PFSK-1 (cell line): ENCODE data around the gene AQP1.

Experiments used
- FOXP2 ChIP-seq: optimal IDR thresholded peaks from 2 replicates; pipeline ENCODE3; 2011; ENCODE audit warnings: borderline replicate concordance, control low read depth, inconsistent platforms; ENCODE audit not compliant: insufficient read depth; ENCODE audit errors: extremely low read length, extremely low read depth
- POLR2AphosphoS5 ChIP-seq: IDR thresholded peaks from 2 replicates; pipeline ENCODE4 v1.6.1; 2012; ENCODE audit warnings: low read depth, mild to moderate bottlenecking, control low read depth, low read length, moderate library complexity
- SIN3A ChIP-seq: IDR thresholded peaks from 2 replicates; pipeline ENCODE4 v1.6.1; 2012; ENCODE audit warnings: mild to moderate bottlenecking, low read length, moderate library complexity, borderline replicate concordance; ENCODE audit not compliant: insufficient read depth
- TAF1 ChIP-seq: IDR thresholded peaks from 2 replicates; pipeline ENCODE4 v1.6.1; 2012; ENCODE audit warnings: low read length, control low read depth, borderline replicate concordance; ENCODE audit not compliant: insufficient read depth
- TF ChIP-seq, protein P1 (sequence below), 2 experiments: IDR thresholded peaks; 2 replicates each; pipeline versions ENCODE4 v1.6.1 to v1.8.0; 2011 to 2012; ENCODE audit warnings: low read depth in 2 of 2, low read length in 2 of 2, control low read depth in 1 of 2, inconsistent platforms in 1 of 2, mild to moderate bottlenecking in 1 of 2, moderate library complexity in 1 of 2; ENCODE audit not compliant: insufficient read depth in 1 of 2

GRCh38 chr7:30873656-30874055, 38.0 kb upstream of the AQP1 start:
- no peak for TF ChIP-seq TAF1
- no peak for TF ChIP-seq POLR2AphosphoS5
- TF ChIP-seq FOXP2, result no peak
- TF ChIP-seq, protein P1, sequence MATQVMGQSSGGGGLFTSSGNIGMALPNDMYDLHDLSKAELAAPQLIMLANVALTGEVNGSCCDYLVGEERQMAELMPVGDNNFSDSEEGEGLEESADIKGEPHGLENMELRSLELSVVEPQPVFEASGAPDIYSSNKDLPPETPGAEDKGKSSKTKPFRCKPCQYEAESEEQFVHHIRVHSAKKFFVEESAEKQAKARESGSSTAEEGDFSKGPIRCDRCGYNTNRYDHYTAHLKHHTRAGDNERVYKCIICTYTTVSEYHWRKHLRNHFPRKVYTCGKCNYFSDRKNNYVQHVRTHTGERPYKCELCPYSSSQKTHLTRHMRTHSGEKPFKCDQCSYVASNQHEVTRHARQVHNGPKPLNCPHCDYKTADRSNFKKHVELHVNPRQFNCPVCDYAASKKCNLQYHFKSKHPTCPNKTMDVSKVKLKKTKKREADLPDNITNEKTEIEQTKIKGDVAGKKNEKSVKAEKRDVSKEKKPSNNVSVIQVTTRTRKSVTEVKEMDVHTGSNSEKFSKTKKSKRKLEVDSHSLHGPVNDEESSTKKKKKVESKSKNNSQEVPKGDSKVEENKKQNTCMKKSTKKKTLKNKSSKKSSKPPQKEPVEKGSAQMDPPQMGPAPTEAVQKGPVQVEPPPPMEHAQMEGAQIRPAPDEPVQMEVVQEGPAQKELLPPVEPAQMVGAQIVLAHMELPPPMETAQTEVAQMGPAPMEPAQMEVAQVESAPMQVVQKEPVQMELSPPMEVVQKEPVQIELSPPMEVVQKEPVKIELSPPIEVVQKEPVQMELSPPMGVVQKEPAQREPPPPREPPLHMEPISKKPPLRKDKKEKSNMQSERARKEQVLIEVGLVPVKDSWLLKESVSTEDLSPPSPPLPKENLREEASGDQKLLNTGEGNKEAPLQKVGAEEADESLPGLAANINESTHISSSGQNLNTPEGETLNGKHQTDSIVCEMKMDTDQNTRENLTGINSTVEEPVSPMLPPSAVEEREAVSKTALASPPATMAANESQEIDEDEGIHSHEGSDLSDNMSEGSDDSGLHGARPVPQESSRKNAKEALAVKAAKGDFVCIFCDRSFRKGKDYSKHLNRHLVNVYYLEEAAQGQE (IDR thresholded peaks at IDR 0.05; ENCODE audit: insufficient read depth in 1 of 2, low read depth in 2 of 2, low read length in 2 of 2), result no peak
- no peak for TF ChIP-seq SIN3A
